Nephron progenitor cell (in vitro differentiated cells): ENCODE results near the gene IARS2.
"Not testable (repeated sequence)": the region's sequence is repeated elsewhere in the genome, so short reads cannot be mapped to it uniquely, and the experiment has no call there.

Experiments used
- DNase-seq: peaks from one replicate; pipeline ENCODE4 v3.0.0; 2021
- H3K27ac Mint-ChIP-seq: 2 replicates; pipeline ENCODE4 v1.8.0; 2021; ENCODE audit warnings: mild to moderate bottlenecking, moderate library complexity, mixed read lengths
- H3K27me3 Mint-ChIP-seq: 2 replicates; pipeline ENCODE4 v1.8.0; 2021; ENCODE audit warnings: mild to moderate bottlenecking, low read depth, mixed read lengths; ENCODE audit not compliant: poor library complexity
- H3K36me3 Mint-ChIP-seq: 2 replicates; pipeline ENCODE4 v1.8.0; 2021; ENCODE audit warnings: low read depth, mixed read lengths
- H3K4me1 Mint-ChIP-seq: 2 replicates; pipeline ENCODE4 v1.8.0; 2021; ENCODE audit warnings: mixed read lengths
- H3K4me3 Mint-ChIP-seq: 2 replicates; pipeline ENCODE4 v1.8.0; 2021; ENCODE audit warnings: mild to moderate bottlenecking, moderate library complexity, mixed read lengths
- H3K9me3 Mint-ChIP-seq: 2 replicates; pipeline ENCODE4 v1.8.0; 2021; ENCODE audit warnings: mild to moderate bottlenecking, moderate library complexity, mixed read lengths
- TF ChIP-seq, protein P1 (sequence below): fragments of 200-600 bp; sonication (generic); IDR thresholded peaks from 2 replicates; pipeline ENCODE4 v1.5.0; 2021; ENCODE audit warnings: antibody characterized with exemption

The IARS2 gene

DNA sequence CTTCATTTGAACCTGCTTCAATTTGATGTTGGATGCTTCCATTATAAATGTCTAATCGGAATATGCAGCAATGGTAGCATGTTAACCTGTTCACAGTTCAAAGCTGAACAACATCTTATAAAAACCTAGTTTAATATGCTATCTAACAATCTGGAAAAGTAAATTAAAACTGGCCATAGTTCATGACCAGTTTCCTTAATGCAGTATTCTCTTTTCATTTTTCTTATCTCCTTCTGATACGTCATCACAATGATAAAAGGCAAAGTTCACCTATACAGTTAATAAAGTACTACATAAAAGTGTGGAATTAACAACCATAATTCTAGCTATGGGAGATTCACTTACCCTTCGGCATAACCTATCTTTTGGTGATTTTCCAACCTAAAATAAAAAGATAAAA lies 65.1 kb downstream of the IARS2 start:
- Mint-ChIP-seq H3K9me3 (no peaks in the 10 kb centered on the region), H3K27me3 (no peaks in the 10 kb centered on the region), H3K4me1 (no peaks in the 10 kb centered on the region), H3K36me3 (peaks cover 53% of the 10 kb centered on the region), H3K4me3 (no peak overlapping the region), H3K27ac (no peak overlapping the region)
- TF ChIP-seq, protein P1, sequence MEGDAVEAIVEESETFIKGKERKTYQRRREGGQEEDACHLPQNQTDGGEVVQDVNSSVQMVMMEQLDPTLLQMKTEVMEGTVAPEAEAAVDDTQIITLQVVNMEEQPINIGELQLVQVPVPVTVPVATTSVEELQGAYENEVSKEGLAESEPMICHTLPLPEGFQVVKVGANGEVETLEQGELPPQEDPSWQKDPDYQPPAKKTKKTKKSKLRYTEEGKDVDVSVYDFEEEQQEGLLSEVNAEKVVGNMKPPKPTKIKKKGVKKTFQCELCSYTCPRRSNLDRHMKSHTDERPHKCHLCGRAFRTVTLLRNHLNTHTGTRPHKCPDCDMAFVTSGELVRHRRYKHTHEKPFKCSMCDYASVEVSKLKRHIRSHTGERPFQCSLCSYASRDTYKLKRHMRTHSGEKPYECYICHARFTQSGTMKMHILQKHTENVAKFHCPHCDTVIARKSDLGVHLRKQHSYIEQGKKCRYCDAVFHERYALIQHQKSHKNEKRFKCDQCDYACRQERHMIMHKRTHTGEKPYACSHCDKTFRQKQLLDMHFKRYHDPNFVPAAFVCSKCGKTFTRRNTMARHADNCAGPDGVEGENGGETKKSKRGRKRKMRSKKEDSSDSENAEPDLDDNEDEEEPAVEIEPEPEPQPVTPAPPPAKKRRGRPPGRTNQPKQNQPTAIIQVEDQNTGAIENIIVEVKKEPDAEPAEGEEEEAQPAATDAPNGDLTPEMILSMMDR: no peak
- no peak for DNase-seq

- Mint-ChIP-seq H3K4me1 (no peaks in the 10 kb centered on the region), H3K27me3 (no peaks in the 10 kb centered on the region), H3K4me3 (no peak overlapping the region), H3K9me3 (no peaks in the 10 kb centered on the region), H3K27ac (no peak overlapping the region), H3K36me3 (peaks cover 49% of the 10 kb centered on the region)
- DNase-seq: no peak
- TF ChIP-seq, protein P1: no peak
Observed at GRCh38 chr1:220160027-220160426, 66.1 kb downstream of the IARS2 start.

GRCh38 chr1:220164116-220164515 lies 70.2 kb downstream of the IARS2 start:
- H3K4me1 Mint-ChIP-seq: no peaks in the 10 kb centered on the region
- TF ChIP-seq, protein P1: no peak
- H3K9me3 Mint-ChIP-seq: no peaks in the 10 kb centered on the region
- H3K27me3 Mint-ChIP-seq: no peaks in the 10 kb centered on the region
- H3K27ac Mint-ChIP-seq: no peak overlapping the region
- no peak overlapping the region for H3K4me3 Mint-ChIP-seq
- no peak for DNase-seq
- H3K36me3 Mint-ChIP-seq: peaks cover 35% of the 10 kb centered on the region

- Mint-ChIP-seq H3K4me3 (no peak overlapping the region), H3K9me3 (no peaks in the 10 kb centered on the region), H3K36me3 (peaks cover 38% of the 10 kb centered on the region), H3K27me3 (no peaks in the 10 kb centered on the region), H3K27ac (no peak overlapping the region), H3K4me1 (no peaks in the 10 kb centered on the region)
- no peak for DNase-seq
- TF ChIP-seq, protein P1: no peak
Observed at GRCh38 chr1:220164517-220164916, 70.6 kb downstream of the IARS2 start.

- no peak overlapping the region for H3K27ac Mint-ChIP-seq
- TF ChIP-seq, protein P1: no peak
- H3K36me3 Mint-ChIP-seq: peaks cover 40% of the 10 kb centered on the region
- DNase-seq: no peak
- H3K27me3 Mint-ChIP-seq: no peaks in the 10 kb centered on the region
- no peak overlapping the region for H3K4me3 Mint-ChIP-seq
- no peaks in the 10 kb centered on the region for H3K4me1 Mint-ChIP-seq
- H3K9me3 Mint-ChIP-seq: no peaks in the 10 kb centered on the region
Observed at GRCh38 chr1:220166853-220167252, 72.9 kb downstream of the IARS2 start.

GRCh38 chr1:220169887-220170286 lies 76.0 kb downstream of the IARS2 start:
- H3K4me1 Mint-ChIP-seq, H3K27ac Mint-ChIP-seq, H3K9me3 Mint-ChIP-seq, DNase-seq, H3K27me3 Mint-ChIP-seq, H3K4me3 Mint-ChIP-seq: not testable (repeated sequence)
- peaks cover 48% of the 10 kb centered on the region for H3K36me3 Mint-ChIP-seq
